Bronchial epithelial cell (primary cell): ENCODE results near the gene PARVB. TPM values are rescaled to one million over a fixed set of nuclear protein-coding genes. Genes with fewer than 3 reads are reported as not detected.

Experiments
- DNase-seq: peaks from one replicate; pipeline ENCODE4 v3.0.0-alpha.2; 2010; ENCODE audit warnings: low read depth
- FAIRE-seq: peaks from 2 replicates; lab custom pipeline; 2011; peaks lifted over from hg19 to GRCh38; lab: Jason Lieb, UNC
- H3K27me3 ChIP-seq: 2 replicates; pipeline ENCODE4 v1.5.1; 2011; ENCODE audit warnings: low read length; ENCODE audit not compliant: control insufficient read depth, insufficient read depth
- H3K36me3 ChIP-seq: 2 replicates; pipeline ENCODE4 v1.5.1; 2011; ENCODE audit warnings: low read length; ENCODE audit not compliant: control insufficient read depth, insufficient read depth
- H3K4me3 ChIP-seq: 2 replicates; pipeline ENCODE4 v1.5.1; 2011; ENCODE audit warnings: mild to moderate bottlenecking, low read depth, low read length, control low read depth
- CTCF ChIP-seq: IDR thresholded peaks from 2 replicates; pipeline ENCODE4 v1.5.1; 2011; ENCODE audit warnings: mild to moderate bottlenecking, moderate library complexity, low read length, control low read depth, inconsistent platforms; ENCODE audit not compliant: insufficient read depth, severe bottlenecking
- total RNA-seq: library from RNA; depleted of rRNA; stranded (reverse); fragments of >200 nt; gene quantifications from 2 replicates; pipeline ENCODE4 v1.2.1, GENCODE V29; 2014

Gene PARVB
- total RNA-seq, 1 donor from 2014 or later: 3.4 TPM

GRCh38 chr22:44154436-44154942, 130.4 kb downstream of the PARVB start:
- peak; percentile 94 for FAIRE-seq
- DNase-seq: no peak
- no peak for TF ChIP-seq CTCF
- Histone ChIP-seq H3K27me3 (no peaks in the 10 kb centered on the region), H3K4me3 (no peak overlapping the region), H3K36me3 (no peaks in the 10 kb centered on the region)

GRCh38 chr22:44155115-44155514, 131.0 kb downstream of the PARVB start:
- H3K4me3 ChIP-seq: no peak overlapping the region
- no peaks in the 10 kb centered on the region for H3K36me3 ChIP-seq
- no peaks in the 10 kb centered on the region for H3K27me3 ChIP-seq
- DNase-seq (no peak), FAIRE-seq (no peak)
- TF ChIP-seq CTCF: no peak

GRCh38 chr22:44157916-44158618, 134.0 kb downstream of the PARVB start:
- Histone ChIP-seq H3K36me3 (no peaks in the 10 kb centered on the region), H3K27me3 (no peaks in the 10 kb centered on the region), H3K4me3 (no peak overlapping the region)
- TF ChIP-seq CTCF: no peak
- DNase-seq (no peak), FAIRE-seq (no peak)

- DNase-seq (no peak), FAIRE-seq (peak; percentile 68)
- Histone ChIP-seq H3K4me3 (no peak overlapping the region), H3K36me3 (no peaks in the 10 kb centered on the region), H3K27me3 (no peaks in the 10 kb centered on the region)
- no peak for TF ChIP-seq CTCF
Observed at GRCh38 chr22:44158816-44159215, 134.7 kb downstream of the PARVB start.

- H3K27me3 ChIP-seq: no peaks in the 10 kb centered on the region
- H3K4me3 ChIP-seq: no peak overlapping the region
- DNase-seq (no peak), FAIRE-seq (no peak)
- H3K36me3 ChIP-seq: no peaks in the 10 kb centered on the region
- no peak for TF ChIP-seq CTCF
Observed at GRCh38 chr22:44159221-44159620, 135.1 kb downstream of the PARVB start.
